ENCODE results near the gene YJU2. TPM values are rescaled to one million over a fixed set of nuclear protein-coding genes. Genes with fewer than 3 reads are reported as not detected.
"Not testable (repeated sequence)": the region's sequence is repeated elsewhere in the genome, so short reads cannot be mapped to it uniquely, and the experiment has no call there.

YJU2 gene
- total and polyA plus RNA-seq, 4 donors = 6.5 to 12.7 (median 10.3) TPM

DNA sequence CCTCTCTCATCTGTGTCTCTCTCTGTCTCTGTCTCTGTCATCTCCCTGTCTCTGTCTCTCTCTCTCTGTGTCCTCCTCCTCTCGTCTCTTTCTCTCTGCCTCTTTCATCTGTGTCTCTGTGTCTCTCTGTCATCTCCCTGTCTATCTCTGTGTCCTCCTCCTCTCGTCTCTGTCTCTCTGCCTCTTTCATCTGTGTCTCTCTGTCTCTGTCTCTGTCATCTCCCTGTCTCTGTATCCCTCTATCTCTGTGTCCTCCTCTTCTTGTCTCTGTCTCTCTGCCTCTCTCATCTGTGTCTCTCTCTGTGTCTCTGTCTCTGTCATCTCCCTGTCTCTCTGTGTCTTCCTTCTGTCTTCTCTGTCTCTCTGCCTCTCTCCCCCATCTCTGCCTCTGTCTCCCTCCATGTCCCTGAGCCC lies 18.1 kb upstream of the YJU2 start:
- Histone ChIP-seq H3K36me3 (ENCODE audit: control insufficient read depth in 4 of 4, insufficient read depth in 3 of 4, low read depth in 1 of 4, low read length in 3 of 4) (no peaks in the 10 kb centered on the region), H3K4me1 (ENCODE audit: control insufficient read depth in 4 of 4, insufficient read depth in 4 of 4, low read length in 3 of 4) (peaks cover 0 to 6% (median 0%) of the 10 kb centered on the region in 4 donors), H3K9ac (ENCODE audit: low read depth in 1 of 2, low read length in 2 of 2) (no peak overlapping the region), H3K4me3 (ENCODE audit: low read depth in 1 of 3, low read length in 3 of 3) (no peak overlapping the region), H3K9me3 (ENCODE audit: control insufficient read depth in 4 of 4, low read length in 3 of 4) (no peaks in the 10 kb centered on the region), H3K27me3 (ENCODE audit: control insufficient read depth in 4 of 4, insufficient read depth in 4 of 4, low read length in 3 of 4) (peaks cover 0 to 2% (median 0%) of the 10 kb centered on the region in 4 donors), H3K27ac (ENCODE audit: low read depth in 1 of 2, low read length in 2 of 2) (no peak overlapping the region)
- no peak for DNase-seq (ENCODE audit: low spot score)
- no peak for TF ChIP-seq RAD21 (IDR thresholded peaks at IDR 0.05)
- no peak for TF ChIP-seq SP1 (IDR thresholded peaks at IDR 0.05)
- no peak for TF ChIP-seq JUND (IDR thresholded peaks at IDR 0.05)
- TF ChIP-seq, protein P1, sequence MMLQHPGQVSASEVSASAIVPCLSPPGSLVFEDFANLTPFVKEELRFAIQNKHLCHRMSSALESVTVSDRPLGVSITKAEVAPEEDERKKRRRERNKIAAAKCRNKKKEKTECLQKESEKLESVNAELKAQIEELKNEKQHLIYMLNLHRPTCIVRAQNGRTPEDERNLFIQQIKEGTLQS (IDR thresholded peaks at IDR 0.05) = no peak
- TF ChIP-seq FOXA1 (IDR thresholded peaks at IDR 0.05) = no peak
- 60% methylated on average over 2 of the region's 2 CpGs for WGBS

DNA sequence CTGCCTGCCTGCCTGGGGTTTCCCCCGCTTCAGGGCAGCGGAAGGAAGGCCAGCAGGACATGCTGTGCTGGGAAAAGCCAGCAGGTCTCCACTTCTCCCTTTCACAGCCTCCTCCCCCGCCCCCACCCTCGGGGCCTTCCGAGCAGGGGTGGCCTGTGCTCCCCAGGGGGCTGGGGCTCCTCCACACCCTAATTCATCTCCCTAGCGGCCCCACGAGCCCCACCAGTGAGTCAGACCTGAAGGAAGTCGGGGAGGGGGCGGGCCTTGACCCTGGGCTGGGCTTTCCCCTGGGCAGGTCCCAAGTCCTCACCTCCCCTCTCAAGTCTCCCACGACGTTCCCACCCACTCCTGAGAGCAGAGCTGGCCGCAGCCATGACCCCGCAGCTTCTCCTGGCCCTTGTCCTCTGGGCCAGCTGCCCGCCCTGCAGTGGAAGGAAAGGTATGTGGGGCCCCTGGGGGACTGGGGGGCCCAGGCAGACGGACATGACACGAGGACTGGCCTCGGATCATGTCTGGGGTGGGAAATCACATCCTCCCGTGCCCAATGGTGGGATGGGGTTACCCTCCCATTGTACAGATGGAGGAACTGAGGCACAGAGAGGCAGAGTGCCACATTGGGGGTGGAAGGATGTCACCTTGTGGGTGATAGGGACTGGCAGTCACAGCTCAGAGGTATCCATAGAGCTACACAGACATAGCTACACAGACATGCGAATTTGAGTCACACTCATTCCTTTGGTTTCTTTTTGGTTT lies 17.5 kb upstream of the YJU2 start, which contains the start of gene EBI3:
Gene EBI3, plus strand, starts transcription at position 345 of the 753 bp plus-strand sequence. Its CDS starts 28 bp downstream, at position 373.
- peaks cover 0 to 2% (median 0%) of the 10 kb centered on the region in 4 donors for H3K27me3 ChIP-seq (ENCODE audit: control insufficient read depth in 4 of 4, insufficient read depth in 4 of 4, low read length in 3 of 4)
- DNase-seq (ENCODE audit: low spot score) = no peak
- H3K4me3 ChIP-seq (ENCODE audit: low read depth in 1 of 3, low read length in 3 of 3) = peak within 1 kb of the TSS in 1 of 3 donors; percentile 2
- whole genome bisulfite sequencing = 21% methylated on average over 19 of the region's 19 CpGs
- no peak within 1 kb of the TSS for H3K27ac ChIP-seq (ENCODE audit: low read depth in 1 of 2, low read length in 2 of 2)
- TF ChIP-seq FOXA2 (IDR thresholded peaks at IDR 0.05) (no peak), SP1 (IDR thresholded peaks at IDR 0.05) (no peak), RXRA (IDR thresholded peaks at IDR 0.05) (no peak), GABPA (IDR thresholded peaks at IDR 0.05 in 1 of 2, conservative IDR thresholded peaks at IDR 0.05 in 1 of 2) (no peak), CTCF (IDR thresholded peaks at IDR 0.05; ENCODE audit: low read depth, low read length, missing input control) (no peak), YY1 (IDR thresholded peaks at IDR 0.05) (no peak), EGR1 (IDR thresholded peaks at IDR 0.05; ENCODE audit: low read depth in 2 of 2) (no peak), RAD21 (IDR thresholded peaks at IDR 0.05) (no peak), FOXA1 (IDR thresholded peaks at IDR 0.05) (no peak), HNF4G (IDR thresholded peaks at IDR 0.05) (no peak), JUND (IDR thresholded peaks at IDR 0.05) (no peak), TAF1 (conservative IDR thresholded peaks at IDR 0.05) (no peak), MAX (IDR thresholded peaks at IDR 0.05) (no peak), HNF4A (conservative IDR thresholded peaks at IDR 0.05) (no peak), NR2F2 (IDR thresholded peaks at IDR 0.05) (no peak)
- TF ChIP-seq, protein P1 (IDR thresholded peaks at IDR 0.05) = no peak
- TF ChIP-seq, protein P2, sequence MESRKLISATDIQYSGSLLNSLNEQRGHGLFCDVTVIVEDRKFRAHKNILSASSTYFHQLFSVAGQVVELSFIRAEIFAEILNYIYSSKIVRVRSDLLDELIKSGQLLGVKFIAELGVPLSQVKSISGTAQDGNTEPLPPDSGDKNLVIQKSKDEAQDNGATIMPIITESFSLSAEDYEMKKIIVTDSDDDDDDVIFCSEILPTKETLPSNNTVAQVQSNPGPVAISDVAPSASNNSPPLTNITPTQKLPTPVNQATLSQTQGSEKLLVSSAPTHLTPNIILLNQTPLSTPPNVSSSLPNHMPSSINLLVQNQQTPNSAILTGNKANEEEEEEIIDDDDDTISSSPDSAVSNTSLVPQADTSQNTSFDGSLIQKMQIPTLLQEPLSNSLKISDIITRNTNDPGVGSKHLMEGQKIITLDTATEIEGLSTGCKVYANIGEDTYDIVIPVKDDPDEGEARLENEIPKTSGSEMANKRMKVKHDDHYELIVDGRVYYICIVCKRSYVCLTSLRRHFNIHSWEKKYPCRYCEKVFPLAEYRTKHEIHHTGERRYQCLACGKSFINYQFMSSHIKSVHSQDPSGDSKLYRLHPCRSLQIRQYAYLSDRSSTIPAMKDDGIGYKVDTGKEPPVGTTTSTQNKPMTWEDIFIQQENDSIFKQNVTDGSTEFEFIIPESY (IDR thresholded peaks at IDR 0.05) = no peak
- TF ChIP-seq, protein P3, sequence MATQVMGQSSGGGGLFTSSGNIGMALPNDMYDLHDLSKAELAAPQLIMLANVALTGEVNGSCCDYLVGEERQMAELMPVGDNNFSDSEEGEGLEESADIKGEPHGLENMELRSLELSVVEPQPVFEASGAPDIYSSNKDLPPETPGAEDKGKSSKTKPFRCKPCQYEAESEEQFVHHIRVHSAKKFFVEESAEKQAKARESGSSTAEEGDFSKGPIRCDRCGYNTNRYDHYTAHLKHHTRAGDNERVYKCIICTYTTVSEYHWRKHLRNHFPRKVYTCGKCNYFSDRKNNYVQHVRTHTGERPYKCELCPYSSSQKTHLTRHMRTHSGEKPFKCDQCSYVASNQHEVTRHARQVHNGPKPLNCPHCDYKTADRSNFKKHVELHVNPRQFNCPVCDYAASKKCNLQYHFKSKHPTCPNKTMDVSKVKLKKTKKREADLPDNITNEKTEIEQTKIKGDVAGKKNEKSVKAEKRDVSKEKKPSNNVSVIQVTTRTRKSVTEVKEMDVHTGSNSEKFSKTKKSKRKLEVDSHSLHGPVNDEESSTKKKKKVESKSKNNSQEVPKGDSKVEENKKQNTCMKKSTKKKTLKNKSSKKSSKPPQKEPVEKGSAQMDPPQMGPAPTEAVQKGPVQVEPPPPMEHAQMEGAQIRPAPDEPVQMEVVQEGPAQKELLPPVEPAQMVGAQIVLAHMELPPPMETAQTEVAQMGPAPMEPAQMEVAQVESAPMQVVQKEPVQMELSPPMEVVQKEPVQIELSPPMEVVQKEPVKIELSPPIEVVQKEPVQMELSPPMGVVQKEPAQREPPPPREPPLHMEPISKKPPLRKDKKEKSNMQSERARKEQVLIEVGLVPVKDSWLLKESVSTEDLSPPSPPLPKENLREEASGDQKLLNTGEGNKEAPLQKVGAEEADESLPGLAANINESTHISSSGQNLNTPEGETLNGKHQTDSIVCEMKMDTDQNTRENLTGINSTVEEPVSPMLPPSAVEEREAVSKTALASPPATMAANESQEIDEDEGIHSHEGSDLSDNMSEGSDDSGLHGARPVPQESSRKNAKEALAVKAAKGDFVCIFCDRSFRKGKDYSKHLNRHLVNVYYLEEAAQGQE (IDR thresholded peaks at IDR 0.05) = no peak
- no peaks in the 10 kb centered on the region for H3K9me3 ChIP-seq (ENCODE audit: control insufficient read depth in 4 of 4, low read length in 3 of 4)
- peaks cover 0 to 6% (median 0%) of the 10 kb centered on the region in 4 donors for H3K4me1 ChIP-seq (ENCODE audit: control insufficient read depth in 4 of 4, insufficient read depth in 4 of 4, low read length in 3 of 4)
- H3K9ac ChIP-seq (ENCODE audit: low read depth in 1 of 2, low read length in 2 of 2) = no peak within 1 kb of the TSS
- no peaks in the 10 kb centered on the region for H3K36me3 ChIP-seq (ENCODE audit: control insufficient read depth in 4 of 4, insufficient read depth in 3 of 4, low read depth in 1 of 4, low read length in 3 of 4)

DNA sequence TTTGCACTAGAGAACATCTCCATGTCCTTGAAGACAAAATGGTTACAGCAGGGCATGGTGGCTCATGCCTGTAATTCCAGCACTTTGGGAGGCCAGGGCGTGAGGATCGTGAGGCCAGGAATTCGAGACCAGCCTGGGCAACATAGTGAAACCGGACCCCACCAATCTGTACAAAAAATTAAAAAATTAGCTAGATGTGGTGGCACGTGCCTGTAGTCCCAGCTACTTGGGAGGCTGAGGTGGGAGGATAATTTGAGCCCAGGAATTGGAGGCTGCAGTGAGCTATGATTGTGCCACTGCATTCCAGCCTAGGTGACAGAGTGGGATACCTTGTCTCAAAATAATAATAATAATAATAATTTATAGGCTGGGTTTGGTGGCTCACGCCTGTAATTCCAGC lies 16.6 kb upstream of the YJU2 start:
- not testable (repeated sequence) for H3K9me3 ChIP-seq (ENCODE audit: control insufficient read depth in 4 of 4, low read length in 3 of 4); H3K4me1 ChIP-seq (ENCODE audit: control insufficient read depth in 4 of 4, insufficient read depth in 4 of 4, low read length in 3 of 4); H3K36me3 ChIP-seq (ENCODE audit: control insufficient read depth in 4 of 4, insufficient read depth in 3 of 4, low read depth in 1 of 4, low read length in 3 of 4); H3K27me3 ChIP-seq (ENCODE audit: control insufficient read depth in 4 of 4, insufficient read depth in 4 of 4, low read length in 3 of 4); H3K27ac ChIP-seq (ENCODE audit: low read depth in 1 of 2, low read length in 2 of 2); DNase-seq (ENCODE audit: low spot score); H3K4me3 ChIP-seq (ENCODE audit: low read depth in 1 of 3, low read length in 3 of 3); H3K9ac ChIP-seq (ENCODE audit: low read depth in 1 of 2, low read length in 2 of 2)
- 88% methylated on average over 6 of the region's 6 CpGs for WGBS

All from liver (tissue), 9 donors.